GM11168 (cell line): ENCODE measurements around the gene CASP10.
"Not testable (repeated sequence)": the region's sequence is repeated elsewhere in the genome, so short reads cannot be mapped to it uniquely, and the experiment has no call there.

ENCODE experiments used
- in situ Hi-C: fragments of 300-500 bp; cut with MboI; formaldehyde crosslinking; loops from one replicate; pipeline ENCODE4 v1.12.0; 2022; ENCODE audit warnings: low sequenced_read_pairs; ENCODE audit not compliant: unreplicated experiment

Gene CASP10

DNA sequence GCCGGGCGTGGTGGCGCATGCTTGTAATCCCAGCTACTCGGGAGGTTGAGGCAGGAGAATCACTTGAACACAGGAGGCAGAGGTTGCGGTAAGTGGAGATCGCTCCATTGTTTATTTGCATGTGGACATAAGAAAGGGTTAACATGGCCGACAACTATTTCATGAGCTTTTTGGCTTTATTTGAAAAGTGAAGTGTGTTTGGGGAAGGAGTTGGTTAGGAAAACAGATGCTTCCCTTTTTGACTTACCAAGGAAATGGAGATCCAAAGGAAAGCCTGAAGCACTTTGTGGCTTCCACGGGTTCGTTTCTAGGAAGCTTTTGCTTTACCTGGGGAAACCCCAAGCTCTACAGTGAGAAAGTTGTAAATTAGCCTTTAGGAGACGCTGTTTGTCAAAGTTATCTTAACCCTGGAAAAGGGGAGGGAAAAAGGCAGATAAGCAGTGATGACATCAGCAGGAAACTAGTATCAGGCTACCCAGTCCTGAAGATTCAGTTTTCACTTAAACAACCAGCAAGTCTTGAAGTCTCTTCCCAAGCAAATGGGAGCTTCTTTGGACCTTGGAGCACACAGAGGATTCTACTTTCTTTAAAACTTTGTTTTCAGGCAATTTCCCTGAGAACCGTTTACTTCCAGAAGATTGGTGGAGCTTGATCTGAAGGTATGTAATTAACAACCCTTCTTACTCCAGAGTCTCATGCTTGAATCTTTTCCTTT is at the start of gene CASP10:
TSS of gene CASP10 (plus strand) at position 492 of the 715 bp plus-strand sequence. CDS start 2,637 bp downstream, outside the sequence.
- in situ Hi-C loops: no loop called here

DNA sequence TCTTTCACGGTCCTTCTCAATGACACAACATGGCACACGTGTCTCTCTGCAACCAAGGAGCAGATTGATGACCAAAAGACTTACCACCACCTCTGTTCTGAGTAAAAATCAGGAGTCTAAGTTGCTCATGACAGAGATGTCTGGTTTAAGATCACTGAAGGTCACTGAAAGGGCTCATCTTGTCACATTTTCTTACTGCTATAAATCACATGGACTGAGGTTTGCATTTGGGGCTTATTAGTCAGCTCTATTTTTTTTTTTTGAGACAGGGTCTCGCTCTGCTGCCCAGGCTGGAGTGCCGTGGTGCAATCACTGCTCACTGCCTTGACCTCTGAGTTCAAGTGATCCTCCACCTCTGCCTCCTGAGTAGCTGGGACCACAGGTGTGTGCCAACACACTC is 47.6 kb upstream of the CASP10 start:
- in situ Hi-C loops: no loop called here

- in situ Hi-C loops: no loop called here
These were observed 46.0 kb upstream of the CASP10 start for GRCh38 chr2:201136889-201137321.

GRCh38 chr2:201137505-201138400 is 45.2 kb upstream of the CASP10 start:
- in situ Hi-C loops: no loop called here

DNA sequence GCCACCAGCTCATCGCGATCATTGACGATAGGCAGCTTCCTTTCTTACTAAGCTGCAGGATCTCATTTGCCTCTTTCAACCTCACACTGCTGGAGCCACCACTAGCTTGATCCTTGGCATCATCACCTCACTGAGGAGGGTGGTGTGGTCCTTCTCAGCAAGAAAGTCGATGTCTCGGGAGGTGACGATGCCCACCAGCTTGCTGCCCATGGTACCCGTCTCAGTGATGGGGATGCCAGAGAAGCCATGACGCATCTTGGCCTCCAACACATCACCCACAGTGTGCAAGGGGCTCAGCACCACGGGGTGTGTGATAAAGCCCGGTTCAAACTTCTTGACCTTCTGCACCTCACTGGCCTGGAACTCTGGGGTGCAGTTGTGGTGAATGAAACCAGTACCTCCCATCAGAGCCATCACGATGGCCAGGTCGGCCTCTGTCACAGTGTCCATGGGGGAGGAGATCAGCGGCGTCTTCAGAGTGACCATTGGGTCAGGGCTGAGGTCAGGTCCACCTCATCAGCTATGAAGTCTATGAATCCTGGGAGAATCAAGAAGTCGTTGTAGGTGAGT is 44.5 kb upstream of the CASP10 start:
- in situ Hi-C loops: no loop called here

DNA sequence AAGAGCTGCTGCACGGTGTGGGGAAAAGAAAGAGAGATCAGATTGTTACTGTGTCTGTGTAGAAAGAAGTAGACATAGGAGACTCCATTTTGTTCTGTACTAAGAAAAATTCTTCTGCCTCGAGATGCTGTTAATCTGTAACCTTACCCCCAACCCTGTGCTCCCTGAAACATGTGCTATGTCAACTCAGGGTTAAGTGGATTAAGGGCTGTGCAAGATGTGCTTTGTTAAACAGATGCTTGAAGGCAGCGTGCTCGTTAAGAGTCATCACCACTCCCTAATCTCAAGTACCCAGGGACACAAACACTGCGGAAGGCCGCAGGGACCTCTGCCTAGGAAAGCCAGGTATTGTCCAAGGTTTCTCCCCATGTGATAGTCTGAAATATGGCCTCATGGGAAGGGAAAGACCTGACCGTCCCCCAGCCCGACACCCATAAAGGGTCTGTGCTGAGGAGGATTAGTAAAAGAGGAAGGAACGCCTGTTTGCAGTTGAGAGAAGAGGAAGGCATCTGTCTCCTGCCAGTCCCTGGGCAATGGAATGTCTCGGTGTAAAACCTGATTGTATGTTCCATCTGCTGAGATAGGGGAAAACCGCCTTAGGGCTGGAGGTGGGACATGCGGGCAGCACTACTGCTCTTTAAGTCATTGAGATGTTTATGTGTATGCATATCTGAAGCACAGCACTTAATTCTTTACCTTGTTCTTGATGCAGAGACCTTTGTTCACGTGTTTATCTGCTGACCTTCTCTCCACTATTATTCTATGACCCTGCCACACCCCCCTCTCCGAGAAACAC is 43.8 kb upstream of the CASP10 start:
- in situ Hi-C loops: not testable (repeated sequence)

DNA sequence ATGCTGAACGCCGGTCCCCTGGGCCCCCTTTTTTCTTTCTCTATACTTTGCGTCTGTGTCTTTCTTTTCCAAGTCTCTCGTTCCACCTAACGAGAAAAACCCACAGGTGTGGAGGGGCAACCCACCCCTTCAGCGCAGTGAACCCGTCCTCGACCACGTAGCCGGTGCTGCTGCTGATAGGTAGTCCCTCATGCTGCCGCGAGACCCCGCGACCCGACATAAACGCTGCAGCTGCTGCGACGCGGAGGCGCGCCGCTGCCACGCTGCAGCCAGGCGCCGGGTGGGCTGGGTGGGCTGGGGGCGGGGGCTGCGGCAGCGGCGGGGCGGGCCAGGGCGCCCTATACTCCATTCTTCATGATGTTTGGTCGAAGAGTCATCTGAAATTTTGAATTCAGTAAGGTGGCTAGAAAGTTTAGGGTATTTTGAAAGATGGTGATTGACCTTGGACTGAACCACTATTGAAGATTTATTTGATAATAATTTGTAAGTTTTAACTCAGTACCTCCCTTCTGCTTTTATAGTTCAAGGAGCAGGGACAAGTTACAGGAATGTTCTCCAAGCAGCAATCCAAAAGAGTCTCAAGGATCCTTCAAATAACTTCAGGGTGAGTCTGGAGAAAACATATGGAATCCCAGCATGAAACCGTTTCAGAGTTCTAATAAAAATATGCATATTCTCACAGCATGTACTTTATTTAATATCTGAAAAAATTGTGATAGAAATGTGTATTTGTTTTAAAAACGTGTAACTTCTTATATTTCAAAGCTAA is 42.9 kb upstream of the CASP10 start:
- in situ Hi-C loops: no loop called here

DNA sequence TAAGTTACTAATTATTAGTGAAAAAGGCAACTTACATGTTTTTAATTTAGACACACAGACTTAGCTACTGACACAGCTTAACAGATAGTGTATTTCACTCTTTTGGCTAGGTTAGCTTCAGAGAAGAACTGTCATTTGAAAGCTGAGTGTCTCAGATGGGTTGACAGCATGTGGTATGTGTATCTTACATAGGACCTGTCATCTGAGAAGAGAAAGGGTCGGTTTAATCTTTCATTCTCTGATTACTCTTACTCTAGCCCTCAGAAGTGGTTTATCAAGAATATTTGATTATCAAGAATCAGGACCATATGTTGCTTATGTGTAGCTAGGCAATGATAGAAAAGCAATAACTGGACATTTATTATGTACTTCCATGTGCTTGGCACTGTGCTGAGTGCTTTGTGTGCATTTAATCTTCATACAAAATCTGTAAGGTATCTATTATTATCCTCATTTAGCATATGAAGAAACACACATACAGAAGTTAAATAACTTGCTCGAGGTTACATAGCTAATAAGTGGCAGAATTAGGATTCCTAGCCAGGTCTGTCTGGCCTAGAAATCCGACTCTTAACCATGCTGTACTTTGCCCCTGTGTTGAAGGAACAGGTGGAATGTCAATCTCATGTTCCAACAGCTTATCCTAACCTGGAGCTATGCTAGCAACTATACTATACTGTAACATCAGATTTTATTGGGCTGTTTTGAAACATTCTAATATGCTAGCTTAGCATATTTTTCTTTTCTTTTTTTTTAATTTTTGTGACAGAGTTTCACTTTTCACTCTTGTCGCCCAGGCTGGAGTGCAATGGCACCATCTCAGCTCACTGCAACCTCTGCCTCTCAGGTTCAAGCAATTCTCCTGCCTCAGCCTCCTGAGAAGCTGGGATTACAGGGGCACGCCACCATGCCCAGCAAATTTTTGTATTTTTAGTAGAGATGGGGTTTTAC is 38.6 kb upstream of the CASP10 start:
- in situ Hi-C loops: no loop called here

GRCh38 chr2:201148434-201148990 is 34.4 kb upstream of the CASP10 start:
- in situ Hi-C loops: no loop called here

DNA sequence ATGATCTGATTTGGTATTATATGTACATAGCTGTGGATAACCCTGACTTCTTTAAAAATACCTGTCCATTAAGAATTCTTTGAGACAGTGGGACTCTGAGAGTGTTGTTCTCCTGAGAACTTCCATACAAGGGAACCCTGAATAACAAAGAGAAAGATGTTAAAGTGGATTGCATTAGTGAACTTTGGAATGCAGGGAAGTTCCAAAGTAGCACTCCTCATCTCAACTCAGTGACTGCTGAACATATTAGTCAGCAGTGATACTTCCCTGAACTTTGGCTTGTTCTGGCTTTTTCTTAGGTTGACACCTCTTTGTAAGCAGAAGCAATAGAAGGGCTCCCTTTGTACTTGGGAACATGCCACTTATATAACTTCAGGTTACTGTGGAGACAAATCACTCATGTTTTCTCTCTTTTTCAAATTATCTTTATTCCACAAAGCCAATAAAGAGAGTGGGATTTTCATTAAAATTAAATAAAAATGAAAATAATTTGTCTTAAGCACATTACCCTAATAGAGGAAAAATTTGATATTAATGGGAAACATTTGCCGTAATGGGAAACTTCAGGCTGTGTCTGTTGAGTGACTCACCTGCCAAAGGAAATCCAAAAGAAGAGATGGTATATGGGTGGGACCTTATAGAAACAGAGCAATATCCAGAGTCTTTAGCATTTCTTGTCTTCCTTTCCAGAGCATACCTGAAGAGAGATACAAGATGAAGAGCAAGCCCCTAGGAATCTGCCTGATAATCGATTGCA is 33.7 kb upstream of the CASP10 start:
- in situ Hi-C loops: no loop called here

DNA sequence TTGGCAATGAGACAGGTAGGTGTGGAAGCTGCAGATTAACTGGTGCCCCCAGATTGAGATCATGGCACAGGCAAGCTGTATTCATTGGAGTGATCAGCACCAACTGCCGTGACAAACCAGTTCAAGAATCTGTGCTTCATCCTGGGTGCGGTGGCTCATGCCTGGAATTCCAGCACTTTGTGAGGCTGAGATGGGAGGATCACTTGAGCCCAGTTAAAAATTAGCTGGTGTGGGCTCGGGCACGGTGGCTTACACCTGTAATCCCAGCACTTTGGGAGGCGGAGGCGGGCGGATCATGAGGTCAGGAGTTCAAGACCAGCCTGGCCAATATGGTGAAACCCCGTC is 33.1 kb upstream of the CASP10 start:
- in situ Hi-C loops: not testable (repeated sequence)

GRCh38 chr2:201150454-201151020 is 32.4 kb upstream of the CASP10 start:
- in situ Hi-C loops: no loop called here

- in situ Hi-C loops: no loop called here
These were observed 31.6 kb upstream of the CASP10 start for GRCh38 chr2:201151127-201151981.

GRCh38 chr2:201152517-201152916 is 30.4 kb upstream of the CASP10 start:
- in situ Hi-C loops: no loop called here

DNA sequence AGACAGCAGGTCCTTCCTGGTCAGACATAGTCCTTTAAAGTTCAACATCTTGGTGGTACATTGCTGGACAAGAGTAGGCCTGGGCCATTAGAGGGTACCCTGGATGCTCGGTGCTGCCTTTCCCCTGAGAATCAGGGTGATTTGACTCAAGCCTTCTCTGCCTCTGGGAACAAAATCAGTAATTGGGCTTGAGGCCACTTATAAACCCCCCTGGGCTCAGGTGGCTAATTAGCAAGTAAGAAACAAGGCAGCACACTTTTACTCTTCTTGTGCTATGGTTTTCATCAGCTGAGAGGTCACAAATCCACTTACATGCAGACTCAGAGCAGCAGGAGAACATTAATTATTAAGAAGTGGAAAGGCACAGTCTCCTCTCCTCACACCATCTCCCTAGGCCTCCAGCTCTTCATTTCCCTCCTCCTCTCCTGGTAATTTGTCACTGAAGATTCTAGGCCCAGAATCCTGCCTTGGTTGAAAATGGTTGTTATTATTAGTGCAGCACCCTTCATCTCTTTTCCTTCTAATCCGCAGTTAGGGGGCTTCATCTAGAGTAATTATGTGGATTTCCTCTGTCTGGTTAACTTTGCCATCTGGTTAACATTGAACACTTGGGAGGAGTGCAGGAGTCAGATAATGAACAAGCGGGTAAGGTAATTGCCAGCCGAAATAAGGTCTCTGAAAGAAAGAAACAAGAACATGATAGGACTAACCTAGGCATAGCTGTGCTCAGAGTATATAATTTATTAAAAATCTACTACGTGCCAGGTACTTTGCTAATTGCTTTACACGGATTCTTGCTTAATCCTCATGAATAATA is 29.7 kb upstream of the CASP10 start:
- in situ Hi-C loops: no loop called here
